ENCODE data around the gene SMYD3.
"Not testable (repeated sequence)": the region's sequence is repeated elsewhere in the genome, so short reads cannot be mapped to it uniquely, and the experiment has no call there.

Gene SMYD3

GRCh38 chr1:245972476-245972875, 534.6 kb downstream of the SMYD3 start:
- H3K36me3 ChIP-seq (ENCODE audit: control insufficient read depth in 2 of 2, insufficient read depth in 1 of 2, low read length in 2 of 2): no peaks in the 10 kb centered on the region
- no peaks in the 10 kb centered on the region for H3K9me3 ChIP-seq (ENCODE audit: control insufficient read depth, insufficient read depth, low read depth, low read length)
- TF ChIP-seq ZNF132 (tag by site-specific recombination; IDR thresholded peaks at IDR 0.05; ENCODE audit: borderline replicate concordance) (no peak), BCL6B (tag by site-specific recombination; IDR thresholded peaks at IDR 0.05) (no peak), ZNF426 (tag by site-specific recombination; IDR thresholded peaks at IDR 0.05) (no peak), SALL2 (tag by site-specific recombination; IDR thresholded peaks at IDR 0.05; ENCODE audit: borderline replicate concordance) (no peak), OSR2 (tag by site-specific recombination; IDR thresholded peaks at IDR 0.05) (no peak), ZNF610 (tag by site-specific recombination; IDR thresholded peaks at IDR 0.05; ENCODE audit: borderline replicate concordance) (no peak), ZNF639 (tag by site-specific recombination; IDR thresholded peaks at IDR 0.05) (no peak), ZNF354C (tag by site-specific recombination; IDR thresholded peaks at IDR 0.05; ENCODE audit: borderline replicate concordance, low read depth) (no peak), AEBP2 (tag by site-specific recombination; IDR thresholded peaks at IDR 0.05; ENCODE audit: borderline replicate concordance) (no peak), YY1 (tag by site-specific recombination; IDR thresholded peaks at IDR 0.05) (no peak), ZEB2 (tag by site-specific recombination; IDR thresholded peaks at IDR 0.05) (no peak), PRDM10 (tag by site-specific recombination; IDR thresholded peaks at IDR 0.05) (no peak), SETDB1 (IDR thresholded peaks at IDR 0.05; ENCODE audit: insufficient read length, low read length) (no peak), ZNF324 (tag by site-specific recombination; IDR thresholded peaks at IDR 0.05) (no peak), KLF7 (tag by site-specific recombination; IDR thresholded peaks at IDR 0.05; ENCODE audit: borderline replicate concordance) (no peak), ZNF391 (tag by site-specific recombination; IDR thresholded peaks at IDR 0.05; ENCODE audit: borderline replicate concordance, low read depth) (no peak), ZNF19 (tag by site-specific recombination; IDR thresholded peaks at IDR 0.05; ENCODE audit: low read depth) (no peak), IKZF3 (tag by site-specific recombination; IDR thresholded peaks at IDR 0.05) (no peak)
- ChIA-PET POLR2A (no interaction called here), CTCF (interaction anchor here (0.6 kb wide), 1 partner anchor 8 kb away, joined by 4 read pairs; no protein-coding TSS in a partner anchor)
- H3K4me1 ChIP-seq (ENCODE audit: control insufficient read depth, insufficient read depth, low read length): no peaks in the 10 kb centered on the region
- no peak overlapping the region for H3K4me3 ChIP-seq (ENCODE audit: low read depth, low read length)
- no peak overlapping the region for H3K27ac ChIP-seq (ENCODE audit: extremely low read depth, low read depth, low read length)

DNA sequence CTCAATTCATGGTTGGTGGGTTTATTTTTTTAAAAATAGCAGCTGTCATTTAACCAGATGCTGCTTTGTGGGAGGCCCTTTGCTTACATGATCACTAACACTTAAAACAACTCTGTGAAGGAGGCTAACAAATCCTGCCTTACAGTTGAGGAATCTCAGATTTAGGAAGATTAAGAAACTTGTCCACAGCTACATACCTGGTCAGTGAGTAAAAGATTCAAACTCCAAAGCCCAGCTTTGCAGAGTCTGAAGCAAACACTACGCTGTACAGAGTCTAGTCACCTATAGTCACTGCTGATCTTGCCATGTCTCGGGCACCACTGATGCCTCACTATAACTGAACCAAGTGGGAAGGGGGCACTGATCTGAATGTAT, 535.4 kb downstream of the SMYD3 start:
- no peak overlapping the region for H3K27ac ChIP-seq (ENCODE audit: extremely low read depth, low read depth, low read length)
- no peak overlapping the region for H3K4me3 ChIP-seq (ENCODE audit: low read depth, low read length)
- CTCF ChIA-PET: no interaction called here
- POLR2A ChIA-PET: no interaction called here
- TF ChIP-seq RBAK (tag by site-specific recombination; IDR thresholded peaks at IDR 0.05) (no peak), ZNF23 (tag by site-specific recombination; IDR thresholded peaks at IDR 0.05; ENCODE audit: borderline replicate concordance) (no peak), ZNF544 (tag by site-specific recombination; IDR thresholded peaks at IDR 0.05) (no peak), ZBTB8A (tag by site-specific recombination; IDR thresholded peaks at IDR 0.05) (no peak), ZNF157 (tag by site-specific recombination; IDR thresholded peaks at IDR 0.05) (no peak)
- no peaks in the 10 kb centered on the region for H3K4me1 ChIP-seq (ENCODE audit: control insufficient read depth, insufficient read depth, low read length)
- H3K9me3 ChIP-seq (ENCODE audit: control insufficient read depth, insufficient read depth, low read depth, low read length): no peaks in the 10 kb centered on the region
- H3K36me3 ChIP-seq (ENCODE audit: control insufficient read depth in 2 of 2, insufficient read depth in 1 of 2, low read length in 2 of 2): no peaks in the 10 kb centered on the region

DNA sequence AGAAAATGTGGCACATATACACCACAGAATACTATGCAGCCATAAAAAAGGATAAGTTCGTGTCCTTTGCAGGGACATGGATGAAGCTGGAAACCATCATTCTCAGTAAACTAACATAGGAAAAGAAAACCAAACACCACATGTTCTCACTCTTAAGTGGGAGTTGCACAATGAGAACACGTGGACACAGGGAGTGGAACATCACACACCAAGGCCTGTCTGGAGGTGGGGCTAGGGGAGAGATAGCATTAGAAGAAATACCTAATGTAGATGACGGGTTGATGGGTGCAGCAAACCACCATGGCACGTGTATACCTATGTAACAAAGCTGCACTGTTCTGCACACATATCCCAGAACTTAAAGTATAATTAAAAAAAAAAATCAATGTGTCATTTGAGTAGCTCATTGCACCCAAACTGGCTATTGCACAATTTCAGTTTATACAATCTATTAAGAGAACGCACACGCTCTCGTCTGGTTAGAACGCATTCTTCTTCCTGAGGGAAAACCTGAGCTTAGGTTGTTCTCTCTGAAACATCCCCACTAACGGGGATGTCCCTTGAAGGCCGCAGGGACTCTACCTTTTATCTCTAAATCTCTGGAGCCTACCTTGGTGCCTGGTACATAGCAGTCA, 535.9 kb downstream of the SMYD3 start:
- H3K9me3 ChIP-seq (ENCODE audit: control insufficient read depth, insufficient read depth, low read depth, low read length); POLR2A ChIA-PET; H3K36me3 ChIP-seq (ENCODE audit: control insufficient read depth in 2 of 2, insufficient read depth in 1 of 2, low read length in 2 of 2); H3K27ac ChIP-seq (ENCODE audit: extremely low read depth, low read depth, low read length); CTCF ChIA-PET; H3K4me3 ChIP-seq (ENCODE audit: low read depth, low read length); H3K4me1 ChIP-seq (ENCODE audit: control insufficient read depth, insufficient read depth, low read length): not testable (repeated sequence)
